D341Med (cell line): ENCODE data around the gene UBXN2A.

Source experiments
- DNase-seq: peaks from one replicate; pipeline ENCODE4 v3.0.0; 2012; ENCODE audit warnings: low spot score

UBXN2A gene

DNA sequence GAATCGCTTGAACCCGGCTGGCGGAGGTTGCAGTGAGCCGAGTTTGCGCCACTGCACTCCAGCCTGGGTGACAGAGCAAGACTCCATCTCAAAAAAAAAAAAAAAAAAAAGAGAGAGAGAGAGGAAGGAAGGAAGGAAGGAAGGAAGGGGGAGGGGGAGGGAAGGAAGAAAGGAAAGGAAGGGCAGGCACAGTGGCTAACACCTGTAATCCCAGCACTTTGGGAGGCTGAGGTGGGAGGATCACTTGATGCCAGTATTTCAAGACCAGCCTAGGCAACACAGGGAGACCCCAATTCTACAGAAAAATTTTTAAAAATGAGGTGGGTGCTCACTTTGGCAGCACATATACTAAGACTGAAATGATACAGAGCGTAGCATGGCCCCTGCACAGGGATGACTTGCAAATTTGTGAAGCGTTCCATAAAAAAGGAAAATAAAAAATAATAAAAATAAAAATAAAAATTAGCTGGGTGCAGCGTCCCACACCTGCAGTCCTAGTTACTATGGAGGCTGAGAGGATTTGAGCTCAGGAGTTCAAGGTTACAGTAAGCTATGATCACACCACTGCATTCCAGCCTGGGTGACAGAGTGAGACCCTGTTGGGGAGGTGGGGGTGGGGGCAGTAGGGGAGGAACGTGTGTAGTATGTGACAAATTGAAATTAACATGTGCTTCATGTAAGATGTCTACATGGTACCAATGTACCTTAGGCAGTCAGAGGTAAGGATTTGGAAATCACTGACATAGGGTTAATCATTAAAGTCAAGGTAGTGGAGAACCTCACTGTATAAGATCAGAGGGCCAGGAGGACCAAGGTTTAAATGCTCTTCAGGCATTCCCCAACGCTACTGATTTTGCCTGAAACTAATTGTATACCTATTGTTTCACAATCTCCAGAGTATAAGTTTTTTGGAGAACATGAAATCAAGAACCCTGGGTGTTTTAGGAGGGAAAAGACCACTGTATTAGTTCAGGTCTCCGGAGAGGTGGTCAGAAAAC, 105.5 kb downstream of the UBXN2A start:
- DNase-seq = no peak

DNA sequence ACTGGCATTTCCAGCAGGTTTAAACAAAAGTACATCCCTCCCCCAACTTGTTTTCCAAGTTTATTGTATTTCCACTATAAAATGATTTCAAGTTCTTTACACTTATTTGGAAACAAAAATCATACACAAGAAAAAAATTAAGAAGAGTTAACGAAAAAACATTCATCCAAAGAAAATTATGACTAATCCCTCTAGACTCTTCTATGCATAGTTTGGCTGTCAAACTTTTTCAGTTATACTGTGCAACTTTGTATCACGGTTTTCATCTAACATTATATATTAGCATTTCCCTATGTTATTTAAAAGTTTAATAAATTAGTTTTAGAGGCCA, 106.3 kb downstream of the UBXN2A start:
- DNase-seq = no peak

DNA sequence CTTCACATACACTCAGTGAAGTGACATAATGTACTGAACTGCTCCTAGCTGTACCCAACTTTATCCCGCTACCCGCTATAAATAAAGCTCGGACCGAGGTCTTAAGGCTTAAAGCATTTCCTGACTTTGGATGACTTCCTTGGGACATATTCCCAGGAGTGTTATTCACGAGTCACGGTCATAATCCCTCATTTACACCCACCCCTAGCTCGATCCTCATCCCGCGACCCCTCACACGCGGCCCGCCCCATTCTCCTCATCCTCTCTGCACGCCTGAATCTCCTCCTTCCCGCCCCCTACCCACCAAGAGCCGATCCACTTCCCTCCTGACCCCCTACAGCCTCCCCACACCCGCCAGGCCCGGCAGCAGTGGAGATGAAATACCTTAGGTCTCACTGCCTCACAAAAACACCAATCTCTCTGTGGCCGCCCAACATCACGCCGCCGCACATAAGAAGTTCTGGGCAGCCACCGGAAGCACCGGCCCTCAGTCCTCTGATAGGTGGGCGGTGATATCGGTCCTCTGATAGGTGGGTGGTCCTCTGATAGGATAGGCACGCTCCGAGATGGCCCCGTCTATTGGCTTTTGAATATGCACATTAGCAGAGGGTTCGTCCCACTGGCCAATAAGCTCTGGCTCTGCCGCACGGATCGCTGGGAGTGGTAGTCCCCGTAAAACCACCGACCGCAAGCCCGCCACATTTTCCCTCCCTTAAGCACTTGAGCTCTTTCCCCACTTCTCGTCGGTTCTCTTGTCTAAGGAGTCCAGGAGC, 106.9 kb downstream of the UBXN2A start, which contains the start of gene WDCP:
Gene WDCP (minus strand): TSS at position 462 of the 773 bp plus-strand sequence. CDS start 7,897 bp downstream, outside the sequence.
- DNase-seq = peak; percentile 90

DNA sequence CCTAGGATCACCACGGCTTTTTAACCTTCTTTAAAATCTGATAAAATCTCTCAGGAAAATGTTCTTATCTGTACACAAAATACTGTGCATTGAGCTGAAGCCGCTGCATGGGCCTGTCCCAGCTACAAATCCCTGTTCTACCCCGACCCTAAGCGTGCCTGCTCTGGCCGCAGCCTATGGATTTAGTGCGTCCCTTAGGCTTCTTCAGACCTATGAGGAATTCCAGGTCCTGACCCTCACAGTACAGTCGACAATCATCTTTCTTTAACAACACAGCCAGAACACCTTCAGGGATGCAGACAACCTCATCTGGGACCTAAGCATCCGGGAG, 107.4 kb downstream of the UBXN2A start:
- no peak for DNase-seq

DNA sequence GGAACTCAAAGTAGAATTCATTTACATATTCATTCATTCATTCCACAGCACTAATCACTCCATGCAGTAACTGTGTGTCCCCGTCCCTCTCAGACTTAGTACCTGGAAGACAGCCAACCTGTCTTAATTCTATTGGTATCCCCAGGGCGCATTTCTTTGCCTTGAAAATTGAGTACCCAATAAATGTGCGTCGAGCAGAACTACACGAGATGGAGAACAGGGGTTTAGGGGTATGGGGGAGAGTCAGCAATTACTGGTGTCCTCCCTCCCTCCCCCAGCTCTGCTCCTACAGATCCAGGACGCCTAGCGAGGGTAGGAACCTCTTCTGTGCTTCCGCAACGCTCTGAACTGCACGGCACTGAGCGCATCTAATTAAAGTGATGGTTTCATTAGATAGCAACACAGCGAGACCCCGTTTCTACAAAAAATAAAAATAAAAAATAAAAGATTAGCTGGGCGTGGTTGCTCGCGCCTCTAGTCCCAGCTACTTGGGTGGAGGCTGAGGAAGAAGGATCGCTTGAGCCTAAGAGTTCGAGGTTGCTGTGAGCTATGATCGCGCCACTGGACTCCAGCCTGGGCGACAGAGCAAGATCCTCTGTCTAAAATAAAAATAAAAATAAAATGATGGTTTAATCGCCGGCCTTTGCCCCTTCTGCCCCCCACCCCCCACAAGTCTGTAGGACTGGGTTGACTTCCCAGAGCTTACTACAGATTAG, 108.7 kb downstream of the UBXN2A start:
- DNase-seq = no peak

DNA sequence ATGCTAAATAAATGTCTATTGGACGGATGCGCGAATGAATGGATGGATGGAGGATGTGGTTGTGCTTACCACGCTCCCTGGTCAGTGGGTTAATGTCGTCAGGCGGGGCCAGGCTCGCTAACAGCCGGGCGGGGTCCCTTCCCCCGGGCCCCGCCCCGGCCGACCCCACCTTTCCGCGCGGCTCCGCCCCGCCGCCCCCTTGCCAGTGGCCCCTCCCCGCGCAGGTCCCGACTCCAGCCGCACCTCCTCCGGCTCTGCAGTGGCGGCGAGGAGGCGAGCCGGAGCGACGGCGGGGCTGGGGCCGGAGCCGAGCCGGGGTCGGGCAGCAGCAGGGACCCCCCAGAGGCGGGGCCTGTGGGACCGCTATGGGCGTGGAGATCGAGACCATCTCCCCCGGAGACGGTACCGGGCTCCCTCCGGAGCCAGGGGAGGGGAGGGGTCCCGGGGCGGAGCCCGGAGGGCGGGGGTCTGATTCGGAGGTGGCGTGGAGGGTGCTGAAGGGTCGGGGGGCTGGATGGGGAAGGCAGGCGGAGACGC, 109.3 kb downstream of the UBXN2A start, which contains the start of gene FKBP1B:
Gene FKBP1B (plus strand): TSS at position 257 of the 537 bp plus-strand sequence. CDS start 109 bp downstream, at position 366.
- DNase-seq = peak; percentile 77

DNA sequence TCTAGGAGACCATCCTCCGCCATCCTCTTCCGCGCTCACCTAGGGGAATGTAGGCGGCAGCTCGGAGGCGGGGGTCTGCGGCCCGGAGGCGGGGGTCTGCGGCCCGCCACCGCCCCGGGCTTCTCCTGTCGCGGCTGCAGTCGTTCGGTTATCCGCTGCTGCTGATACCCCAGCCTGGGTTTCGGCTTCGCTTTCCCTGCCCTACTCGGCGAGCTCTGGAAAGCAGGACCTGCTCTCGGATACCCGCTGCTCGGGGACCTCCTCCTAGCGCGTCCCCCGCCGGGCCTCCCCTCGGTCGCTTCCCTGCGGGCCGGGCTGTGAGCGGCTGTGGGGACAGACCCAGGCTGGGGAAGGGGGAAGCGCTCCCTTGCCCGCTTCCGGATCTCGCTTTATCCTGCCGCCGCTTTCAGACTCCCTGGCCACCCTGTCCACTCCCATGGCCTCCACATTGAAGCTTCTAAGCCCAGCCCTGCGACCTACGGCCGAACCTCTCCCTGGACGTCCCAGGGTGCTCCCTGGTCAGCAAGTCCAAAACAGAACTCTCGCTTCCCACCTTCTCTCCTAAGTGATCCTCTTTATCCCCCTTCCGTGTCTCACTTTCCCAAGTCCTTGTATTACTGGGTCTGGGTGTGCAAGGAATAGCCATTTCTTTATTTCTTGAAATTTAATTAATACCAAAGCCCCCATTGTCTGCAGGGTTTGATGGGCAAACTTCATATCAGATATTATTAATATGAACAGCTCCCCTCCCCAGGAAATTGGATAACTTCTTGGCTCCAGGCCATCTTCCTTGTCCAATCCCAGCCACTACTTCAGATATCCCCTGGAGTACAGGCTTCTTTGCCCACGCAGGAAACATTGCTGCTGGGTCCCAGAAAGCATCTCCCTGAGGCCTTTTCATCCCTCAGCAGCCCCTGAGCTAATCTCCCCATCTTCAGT, 110.0 kb downstream of the UBXN2A start:
- DNase-seq = peak; percentile 37

DNA sequence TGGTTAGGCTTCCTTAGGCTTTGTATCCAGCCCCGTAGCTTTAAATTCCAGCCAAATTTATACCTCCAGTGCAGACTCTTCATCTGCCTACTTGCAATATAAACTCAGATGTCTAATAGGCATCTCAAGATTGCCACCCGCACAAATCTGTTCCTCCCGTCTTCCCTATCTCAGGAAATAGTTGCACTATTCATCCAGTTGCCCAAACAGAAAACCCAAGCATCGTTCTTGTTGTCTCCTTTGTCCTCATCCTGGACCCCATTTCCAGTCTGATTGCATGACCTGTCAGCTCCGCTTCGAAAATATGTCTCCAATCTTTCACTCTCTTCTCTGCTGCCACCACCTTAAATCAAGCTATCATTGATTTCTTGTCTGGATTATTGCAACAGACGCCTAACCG, 111.6 kb downstream of the UBXN2A start:
- no peak for DNase-seq

DNA sequence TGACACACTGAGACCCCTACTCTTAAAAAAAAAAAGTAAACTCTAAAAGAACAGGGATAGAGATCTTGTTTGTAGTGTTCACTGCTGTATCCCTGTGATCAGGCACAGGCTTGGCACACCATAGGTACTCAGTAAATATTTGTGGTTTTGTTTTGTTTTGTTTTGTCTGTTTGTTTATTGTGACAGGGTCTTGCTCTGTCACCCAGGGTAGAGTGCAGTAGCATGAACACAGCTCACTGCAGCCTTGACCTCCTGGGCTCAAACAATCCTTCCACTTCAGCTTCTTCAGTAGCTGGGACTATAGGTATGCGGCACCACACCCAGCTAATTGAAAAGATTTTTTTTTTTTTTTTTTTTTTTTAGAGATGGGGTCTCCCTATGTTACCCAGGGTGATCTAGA, 112.7 kb downstream of the UBXN2A start:
- DNase-seq = no peak
